SK-MEL-5 (cell line): Measurements from ENCODE around the gene CBFA2T2. TPM values are rescaled to one million over a fixed set of nuclear protein-coding genes. Genes with fewer than 3 reads are reported as not detected.

Source experiments
- total RNA-seq: library from RNA; depleted of rRNA; stranded (reverse); fragments of >200 nt; shearing (Covaris generic); gene quantifications from 2 replicates; pipeline ENCODE4 v1.2.3, GENCODE V29; 2014; rRNA removed

Gene CBFA2T2
- total RNA-seq, 1 experiment from 2014 or later: 6.0 TPM

Other genes with a start within 250 kb of the CBFA2T2 start
- not detected in 2 replicates for gene BPIFB1, start 206.9 kb upstream of the CBFA2T2 start, total RNA-seq
- 31.4 and 38.1 TPM in 2 replicates for gene CDK5RAP1, start 88.6 kb upstream of the CBFA2T2 start, total RNA-seq
- 34.4 and 35.5 TPM in 2 replicates for gene SNTA1, start 46.3 kb upstream of the CBFA2T2 start, total RNA-seq
- gene C20orf144, start 172.2 kb downstream of the CBFA2T2 start, total RNA-seq: not detected in 2 replicates
- gene ACTL10, start 176.8 kb downstream of the CBFA2T2 start, total RNA-seq: not detected in 2 replicates
- gene NECAB3, start 184.3 kb downstream of the CBFA2T2 start, total RNA-seq: 63.1 and 78.9 TPM in 2 replicates
- 16.7 and 18.9 TPM in 2 replicates for gene E2F1, start 196.3 kb downstream of the CBFA2T2 start, total RNA-seq
- gene PXMP4, start 230.2 kb downstream of the CBFA2T2 start, total RNA-seq: 10.0 and 11.5 TPM in 2 replicates
- 1.6 and 1.7 TPM in 2 replicates for gene ZNF341, start 241.9 kb downstream of the CBFA2T2 start, total RNA-seq